SU-DHL-6 (cell line): ENCODE results near the gene RAE1.

Experiments used
- CTCF ChIP-seq: fragments of 200-600 bp; sonication (generic); IDR thresholded peaks from one replicate; pipeline ENCODE4 v1.5.1; 2017; ENCODE audit warnings: antibody characterized with exemption, mild to moderate bottlenecking, low read length, moderate library complexity; ENCODE audit not compliant: insufficient read depth, poor library complexity, severe bottlenecking
- EZH2phosphoT487 ChIP-seq: fragments of 200-600 bp; sonication (generic), shearing (Covaris generic); conservative IDR thresholded peaks from 2 replicates; pipeline ENCODE4 v1.6.1; 2018; ENCODE audit warnings: mild to moderate bottlenecking, antibody characterized with exemption, low read length, moderate library complexity, mixed read lengths

GRCh38 chr20:57378646-57379262 is 27.7 kb downstream of the RAE1 start:
- TF ChIP-seq CTCF (no peak), EZH2phosphoT487 (no peak)
